IMR-90 (cell line): Measurements from ENCODE around the gene BHLHA9. TPM values are rescaled to one million over a fixed set of nuclear protein-coding genes. Genes with fewer than 3 reads are reported as not detected.

Source experiments
- ATAC-seq: fragments of 200-7000 bp; cut with Tn5 transposase; 2 replicates; pipeline ENCODE4 v1.9.1; 2020; ENCODE audit warnings: low read depth, mild to moderate bottlenecking, moderate library complexity
- BruUV-seq: library from RNA; stranded (reverse); fragments of 400-500 nt; replicated peaks from 2 replicates; lab custom pipeline; 2021; lab: Mats Ljungman, UMichigan
- CTCF ChIA-PET: fragments of 300-600 bp; formaldehyde crosslinking; extraction: SDS; loops from one replicate; lab custom pipeline; 2021; ENCODE audit warnings: antibody characterized with exemption; lab: Yijun Ruan, JAX
- POLR2A ChIA-PET: fragments of 300-600 bp; sonication (Branson Sonifier 250); formaldehyde crosslinking; loops from one replicate; lab custom pipeline; 2022; ENCODE audit warnings: antibody characterized with exemption; ENCODE audit not compliant: unreplicated experiment; lab: Charles Lee
- DNase-seq: peaks from one replicate; pipeline ENCODE4 v3.0.0; 2013
- H2AFZ ChIP-seq: replicated peaks from 2 replicates; pipeline ENCODE3; 2013; ENCODE audit warnings: low read length, mild to moderate bottlenecking; ENCODE audit not compliant: poor library complexity
- H2AK5ac ChIP-seq: 2 replicates; pipeline ENCODE4 v1.6.1; 2013; ENCODE audit warnings: low read depth, low read length, inconsistent platforms
- H2AK9ac ChIP-seq: replicated peaks from 2 replicates; pipeline ENCODE3; 2013; ENCODE audit warnings: mild to moderate bottlenecking, low read depth, low read length, moderate library complexity; ENCODE audit not compliant: poor library complexity
- H2BK120ac ChIP-seq: 2 replicates; pipeline ENCODE4 v1.6.1; 2013; ENCODE audit warnings: low read depth, low read length, inconsistent platforms
- H2BK15ac ChIP-seq: 3 replicates; pipeline ENCODE4 v1.6.1; 2013; ENCODE audit warnings: low read depth, low read length, inconsistent platforms
- H2BK20ac ChIP-seq: 2 replicates; pipeline ENCODE4 v1.6.1; 2013; ENCODE audit warnings: low read depth, mild to moderate bottlenecking, inconsistent platforms, low read length, moderate library complexity
- H2BK5ac ChIP-seq: 2 replicates; pipeline ENCODE4 v1.6.1; 2013; ENCODE audit warnings: mild to moderate bottlenecking, low read depth, low read length, inconsistent platforms; ENCODE audit not compliant: poor library complexity, severe bottlenecking
- H3K14ac ChIP-seq: replicated peaks from 2 replicates; pipeline ENCODE4 v1.6.1; 2013; ENCODE audit warnings: low read depth, low read length, inconsistent platforms
- H3K18ac ChIP-seq: 2 replicates; pipeline ENCODE4 v1.6.1; 2013; ENCODE audit warnings: low read depth, low read length, control low read depth
- H3K23ac ChIP-seq: 2 replicates; pipeline ENCODE4 v1.6.1; 2013; ENCODE audit warnings: low read depth, low read length, inconsistent platforms
- H3K27ac ChIP-seq: 2 replicates; pipeline ENCODE4 v1.5.1; 2013; ENCODE audit warnings: mild to moderate bottlenecking, control low read depth, low read length; ENCODE audit not compliant: insufficient read depth
- H3K27me3 ChIP-seq: 2 replicates; pipeline ENCODE4 v1.6.1; 2013; ENCODE audit warnings: low read length; ENCODE audit not compliant: control insufficient read depth, insufficient read depth
- H3K36me3 ChIP-seq: 2 replicates; pipeline ENCODE4 v1.6.1; 2013; ENCODE audit warnings: low read length, mixed read lengths; ENCODE audit not compliant: control insufficient read depth, insufficient read depth
- H3K4ac ChIP-seq: 2 replicates; pipeline ENCODE4 v1.6.1; 2013; ENCODE audit warnings: low read depth, low read length, inconsistent platforms
- H3K4me1 ChIP-seq: 2 replicates; pipeline ENCODE4 v1.6.1; 2013; ENCODE audit warnings: low read length, mixed read lengths; ENCODE audit not compliant: control insufficient read depth, insufficient read depth
- H3K4me2 ChIP-seq: 2 replicates; pipeline ENCODE4 v1.6.1; 2013; ENCODE audit warnings: low read depth, mild to moderate bottlenecking, control low read depth, low read length, moderate library complexity
- H3K4me3 ChIP-seq: 2 replicates; pipeline ENCODE4 v1.5.1; 2013; ENCODE audit warnings: low read depth, mild to moderate bottlenecking, control low read depth, low read length, moderate library complexity; ENCODE audit not compliant: insufficient read depth
- H3K56ac ChIP-seq: 2 replicates; pipeline ENCODE4 v1.6.1; 2013; ENCODE audit warnings: low read length, inconsistent platforms; ENCODE audit not compliant: insufficient read depth; ENCODE audit errors: extremely low read depth
- H3K79me1 ChIP-seq, 2 experiments: 2 replicates each; pipeline ENCODE4 v1.6.1; 2013; ENCODE audit warnings: low read length in 2 of 2, inconsistent platforms in 1 of 2, low read depth in 1 of 2
- H3K9ac ChIP-seq: 2 replicates; pipeline ENCODE4 v1.6.1; 2013; ENCODE audit warnings: low read depth, low read length, control low read depth
- H3K9me1 ChIP-seq: 2 replicates; pipeline ENCODE4 v1.6.1; 2013; ENCODE audit warnings: low read length, inconsistent platforms; ENCODE audit not compliant: insufficient read depth
- H3K9me3 ChIP-seq: 2 replicates; pipeline ENCODE4 v1.6.1; 2013; ENCODE audit warnings: low read length; ENCODE audit not compliant: control insufficient read depth, insufficient read depth
- H4K20me1 ChIP-seq: 2 replicates; pipeline ENCODE4 v1.6.1; 2013; ENCODE audit warnings: low read length, inconsistent platforms; ENCODE audit not compliant: insufficient read depth
- H4K5ac ChIP-seq: 2 replicates; pipeline ENCODE4 v1.6.1; 2013; ENCODE audit warnings: mild to moderate bottlenecking, low read depth, low read length, control low read depth
- H4K8ac ChIP-seq, 2 experiments: 2 replicates each; pipeline ENCODE4 v1.6.1; 2013; ENCODE audit warnings: low read depth in 2 of 2, low read length in 2 of 2, control low read depth in 1 of 2, inconsistent platforms in 1 of 2
- H4K91ac ChIP-seq: 2 replicates; pipeline ENCODE4 v1.6.1; 2013; ENCODE audit warnings: low read depth, low read length, inconsistent platforms; ENCODE audit not compliant: insufficient read depth
- MAFK ChIP-seq: IDR thresholded peaks from 2 replicates; pipeline ENCODE4 v1.6.1; 2012; ENCODE audit warnings: low read depth, low read length, improper control_type of control experiment
- MXI1 ChIP-seq: IDR thresholded peaks from 2 replicates; pipeline ENCODE4 v1.6.1; 2012; ENCODE audit warnings: low read depth, mild to moderate bottlenecking, low read length, moderate library complexity, borderline replicate concordance
- NFE2L2 ChIP-seq: fragments of 150-350 bp; IDR thresholded peaks from 2 replicates; pipeline ENCODE4 v1.6.1; 2016; ENCODE audit warnings: low read depth, mild to moderate bottlenecking, low read length
- POLR2A ChIP-seq: IDR thresholded peaks from 2 replicates; pipeline ENCODE4 v1.6.1; 2012; ENCODE audit warnings: mild to moderate bottlenecking, low read depth, low read length
- WGBS, 2 experiments: methylation state at CpG; one replicate each; pipeline versions ENCODE4 v1.1.5 to v1.1.7; 2013; ENCODE audit warnings: missing lambda C conversion rate in 2 of 2; ENCODE audit not compliant: insufficient read length in 1 of 2; ENCODE audit errors: extremely low coverage in 2 of 2; 5-methylcytosine and 5-hydroxymethylcytosine counted together
- dilution Hi-C: fragments of 300-500 bp; cut with HindIII; formaldehyde crosslinking; loops from one replicate; pipeline ENCODE4 v1.14.3; 2018; ENCODE audit warnings: low sequenced_read_pairs; ENCODE audit not compliant: unreplicated experiment
- in situ Hi-C: fragments of 300-500 bp; cut with MboI; formaldehyde crosslinking; loops from 3 replicates; pipeline ENCODE4 v1.14.3; 2019; ENCODE audit warnings: low sequenced_read_pairs, inconsistent platforms, mixed read lengths
- intact Hi-C: fragments of 100-400 bp; cut with micrococcal nuclease; formaldehyde crosslinking; loops from 2 replicates; pipeline ENCODE4 v1.10.0; 2022
- polyA plus RNA-seq, 3 experiments: library from polyadenylated mRNA; depleted of rRNA; stranded (reverse); fragments of >200 nt; gene quantifications; 2 replicates each; pipeline ENCODE4 v1.2.3, GENCODE V29; 2012; ENCODE audit warnings: low replicate concordance in 1 of 3
- total RNA-seq: library from RNA; depleted of rRNA; stranded (reverse); fragments of >200 nt; gene quantifications from 2 replicates; pipeline ENCODE4 v1.2.3, GENCODE V29; 2012

Gene BHLHA9
- total and polyA plus RNA-seq, 2 of the 4 experiments (the other 2 are of a cell fraction): not detected

GRCh38 chr17:1251866-1252608 is 18.2 kb upstream of the BHLHA9 start:
- Histone ChIP-seq H2BK15ac (no peak overlapping the region), H3K4me1 (no peaks in the 10 kb centered on the region), H3K18ac (no peak overlapping the region), H3K27ac (no peak overlapping the region), H3K4me2 (no peak overlapping the region), H2BK20ac (no peak overlapping the region), H3K79me1 (no peaks in the 10 kb centered on the region), H3K4me3 (no peak overlapping the region), H3K36me3 (no peaks in the 10 kb centered on the region), H3K4ac (no peak overlapping the region), H3K56ac (no peak overlapping the region), H4K20me1 (no peaks in the 10 kb centered on the region), H2BK5ac (no peak overlapping the region), H4K91ac (no peak overlapping the region), H3K9ac (no peak overlapping the region), H2AK9ac (no peak overlapping the region), H3K9me1 (no peaks in the 10 kb centered on the region), H2AFZ (no peak overlapping the region), H2AK5ac (no peak overlapping the region), H4K5ac (no peak overlapping the region), H4K8ac (no peak overlapping the region), H3K23ac (no peak overlapping the region), H3K27me3 (no peaks in the 10 kb centered on the region; the same call in 1 of the 2 replicates), H3K14ac (no peak overlapping the region), H3K9me3 (no peaks in the 10 kb centered on the region), H2BK120ac (no peak overlapping the region)
- no peak for TF ChIP-seq MXI1
- TF ChIP-seq MAFK: no peak
- no peak for TF ChIP-seq NFE2L2
- no peak for TF ChIP-seq POLR2A
- BruUV-seq: no TSS peak
- DNase-seq: no peak
- in situ Hi-C loops (no loop called here), dilution Hi-C loops (no loop called here), intact Hi-C loops (no loop called here)
- ChIA-PET POLR2A (no interaction called here), CTCF (no interaction called here)
- WGBS, 2 experiments: 17% methylated on average over 2 of the region's 16 CpGs; no CpG with 5 or more reads in 1 of the 2 experiments
- no peak for ATAC-seq
